Measurements from ENCODE around the gene CPVL.

DNA sequence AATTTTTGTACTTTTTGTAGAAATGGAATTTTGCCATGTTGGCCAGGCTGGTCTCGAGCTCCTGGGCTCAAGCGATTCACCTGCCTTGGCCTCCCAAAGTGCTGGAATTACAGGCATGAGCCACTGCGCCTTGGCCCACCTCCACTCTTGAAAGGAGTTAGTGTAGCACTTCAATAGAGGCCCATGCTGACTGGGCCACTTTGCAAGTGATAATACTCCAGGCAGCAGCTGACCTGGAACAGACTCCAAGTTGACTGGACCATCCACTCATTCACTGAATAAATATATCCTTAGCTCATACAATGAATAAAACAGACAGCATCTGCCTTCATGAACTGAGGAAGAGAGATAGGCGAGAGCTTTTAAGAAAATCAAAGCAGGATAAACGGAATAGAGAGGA, 14.7 kb downstream of the CPVL start:
- TF ChIP-seq, protein P1, sequence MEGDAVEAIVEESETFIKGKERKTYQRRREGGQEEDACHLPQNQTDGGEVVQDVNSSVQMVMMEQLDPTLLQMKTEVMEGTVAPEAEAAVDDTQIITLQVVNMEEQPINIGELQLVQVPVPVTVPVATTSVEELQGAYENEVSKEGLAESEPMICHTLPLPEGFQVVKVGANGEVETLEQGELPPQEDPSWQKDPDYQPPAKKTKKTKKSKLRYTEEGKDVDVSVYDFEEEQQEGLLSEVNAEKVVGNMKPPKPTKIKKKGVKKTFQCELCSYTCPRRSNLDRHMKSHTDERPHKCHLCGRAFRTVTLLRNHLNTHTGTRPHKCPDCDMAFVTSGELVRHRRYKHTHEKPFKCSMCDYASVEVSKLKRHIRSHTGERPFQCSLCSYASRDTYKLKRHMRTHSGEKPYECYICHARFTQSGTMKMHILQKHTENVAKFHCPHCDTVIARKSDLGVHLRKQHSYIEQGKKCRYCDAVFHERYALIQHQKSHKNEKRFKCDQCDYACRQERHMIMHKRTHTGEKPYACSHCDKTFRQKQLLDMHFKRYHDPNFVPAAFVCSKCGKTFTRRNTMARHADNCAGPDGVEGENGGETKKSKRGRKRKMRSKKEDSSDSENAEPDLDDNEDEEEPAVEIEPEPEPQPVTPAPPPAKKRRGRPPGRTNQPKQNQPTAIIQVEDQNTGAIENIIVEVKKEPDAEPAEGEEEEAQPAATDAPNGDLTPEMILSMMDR (conservative IDR thresholded peaks at IDR 0.05 in 1 of 2, IDR thresholded peaks at IDR 0.05 in 1 of 2; ENCODE audit: low read depth in 1 of 2, low read length in 2 of 2): no peak
- no peak for TF ChIP-seq EZH2 (IDR thresholded peaks at IDR 0.05; ENCODE audit: low read length, missing control alignments)

All from fibroblast of lung (primary cell).